Testis (tissue), 3 donors: Measurements from ENCODE around the gene ZNF740. TPM values are rescaled to one million over a fixed set of nuclear protein-coding genes. Genes with fewer than 3 reads are reported as not detected.
A peak's percentile ranks its signal among the peaks of the same experiment; 100 is the strongest.

Experiments used
- DNase-seq: peaks from one replicate; pipeline ENCODE4 v3.0.0-alpha.2; 2019
- H3K27ac ChIP-seq, 2 donors: fragments of 200-600 bp; sonication (generic); one replicate each; pipeline ENCODE4 v1.5.1; 2019
- H3K27me3 ChIP-seq: fragments of 200-600 bp; sonication (generic); one replicate; pipeline ENCODE4 v1.5.1; 2019
- H3K36me3 ChIP-seq: fragments of 200-600 bp; sonication (generic); one replicate; pipeline ENCODE4 v1.5.1; 2017; ENCODE audit warnings: low read depth; ENCODE audit errors: missing control alignments
- H3K4me1 ChIP-seq: fragments of 200-600 bp; sonication (generic); one replicate; pipeline ENCODE4 v1.5.1; 2019
- H3K4me3 ChIP-seq, 2 donors: fragments of 200-600 bp; sonication (generic); one replicate each; pipeline ENCODE4 v1.5.1; 2017 to 2019
- H3K9me3 ChIP-seq: fragments of 200-600 bp; sonication (generic); one replicate; pipeline ENCODE4 v1.5.1; 2017
- POLR2A ChIP-seq: fragments of 450-650 bp; IDR thresholded peaks from one replicate; pipeline ENCODE4 v1.6.1; 2017; ENCODE audit warnings: antibody characterized with exemption, mild to moderate bottlenecking, moderate library complexity
- WGBS, 2 donors: methylation state at CpG; one replicate each; pipeline ENCODE4 v1.1.5; 2018; 5-methylcytosine and 5-hydroxymethylcytosine counted together
- intact Hi-C: fragments of 100-400 bp; cut with DNase I; formaldehyde crosslinking; loops from one replicate; pipeline ENCODE4 v1.15.1; 2023; ENCODE audit warnings: low total_unique reads
- polyA plus RNA-seq: library from polyadenylated mRNA; stranded (reverse); fragments of 350-450 nt; fragmentation: Illumina TruSeq; extraction: RNeasy Lipid Tissue Mini Kit (QIAGEN cat#74804); gene quantifications from one replicate; pipeline ENCODE4 v1.2.3, GENCODE V29; 2014; ENCODE audit warnings: low read depth, low replicate concordance; ENCODE audit not compliant: insufficient read depth
- total RNA-seq, 2 donors: library from RNA; depleted of rRNA; stranded (reverse); fragments of >200 nt; gene quantifications; one replicate each; pipeline ENCODE4 v1.2.3, GENCODE V29; 2016
- TF ChIP-seq, protein P1 (sequence below), 3 experiments: fragments of 450-650 bp in 2 of 3; fragments of 200-600 bp in 1 of 3; sonication (generic) in 1 of 3; IDR thresholded peaks; one replicate each; pipeline ENCODE4 v1.5.1; 2016 to 2019; ENCODE audit warnings: antibody characterized with exemption in 3 of 3, mild to moderate bottlenecking in 2 of 3, moderate library complexity in 1 of 3

Gene ZNF740
- total and polyA plus RNA-seq, 3 donors from 2014 or later: 15.6 to 27.2 (median 19.8) TPM

DNA sequence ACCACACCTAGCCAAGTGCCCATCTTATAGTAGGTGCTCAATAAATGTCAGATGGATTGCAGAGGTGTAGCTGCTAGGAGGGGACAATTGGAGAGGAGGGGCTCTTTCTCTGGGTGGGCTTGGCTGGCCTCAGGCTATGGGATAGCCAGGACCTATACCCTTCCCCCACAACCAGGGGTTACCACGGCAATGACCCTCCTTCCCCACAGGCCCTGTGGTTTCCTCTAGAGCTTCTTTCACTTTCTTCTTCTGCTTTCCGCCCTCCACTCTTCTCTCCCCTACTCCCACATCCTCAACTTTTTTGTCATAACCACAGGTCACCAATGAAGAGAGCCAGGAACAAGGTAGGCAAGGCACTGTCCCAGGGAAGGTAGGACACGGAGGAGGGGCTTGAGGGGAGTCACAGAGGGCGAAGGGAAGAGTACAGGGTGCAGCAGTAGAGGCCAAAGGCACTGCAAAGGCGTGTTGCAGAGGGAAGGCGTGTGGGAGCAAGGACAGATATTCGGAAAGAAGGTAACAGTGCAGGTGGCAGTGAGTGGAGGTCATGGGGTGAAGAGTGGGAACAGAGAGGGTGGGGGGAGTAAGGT is 28.4 kb downstream of the ZNF740 start:
- no peak for DNase-seq
- H3K27ac ChIP-seq: no peak overlapping the region
- H3K27me3 ChIP-seq: no peaks in the 10 kb centered on the region

DNA sequence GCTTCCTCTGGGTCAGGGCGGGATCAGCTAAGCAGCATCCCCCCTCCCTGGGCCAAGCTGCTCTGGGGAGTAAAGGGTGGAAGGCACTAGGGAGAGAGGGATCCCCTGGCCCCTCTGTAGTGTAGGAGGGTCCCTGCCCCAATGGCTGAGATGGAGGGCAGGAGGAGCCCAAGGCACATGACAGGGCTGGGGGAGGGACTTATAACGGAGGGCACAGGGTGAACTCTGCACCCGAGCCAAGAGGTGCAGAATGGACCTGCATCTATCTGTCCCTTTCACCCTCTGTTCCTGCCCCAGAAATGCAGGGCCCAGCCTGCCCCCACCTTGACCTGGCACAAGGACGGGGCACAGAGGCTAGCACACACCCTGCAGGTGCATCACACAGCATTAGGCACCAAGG is 30.3 kb downstream of the ZNF740 start:
- no peaks in the 10 kb centered on the region for H3K36me3 ChIP-seq
- TF ChIP-seq POLR2A: no peak
- TF ChIP-seq, protein P1, sequence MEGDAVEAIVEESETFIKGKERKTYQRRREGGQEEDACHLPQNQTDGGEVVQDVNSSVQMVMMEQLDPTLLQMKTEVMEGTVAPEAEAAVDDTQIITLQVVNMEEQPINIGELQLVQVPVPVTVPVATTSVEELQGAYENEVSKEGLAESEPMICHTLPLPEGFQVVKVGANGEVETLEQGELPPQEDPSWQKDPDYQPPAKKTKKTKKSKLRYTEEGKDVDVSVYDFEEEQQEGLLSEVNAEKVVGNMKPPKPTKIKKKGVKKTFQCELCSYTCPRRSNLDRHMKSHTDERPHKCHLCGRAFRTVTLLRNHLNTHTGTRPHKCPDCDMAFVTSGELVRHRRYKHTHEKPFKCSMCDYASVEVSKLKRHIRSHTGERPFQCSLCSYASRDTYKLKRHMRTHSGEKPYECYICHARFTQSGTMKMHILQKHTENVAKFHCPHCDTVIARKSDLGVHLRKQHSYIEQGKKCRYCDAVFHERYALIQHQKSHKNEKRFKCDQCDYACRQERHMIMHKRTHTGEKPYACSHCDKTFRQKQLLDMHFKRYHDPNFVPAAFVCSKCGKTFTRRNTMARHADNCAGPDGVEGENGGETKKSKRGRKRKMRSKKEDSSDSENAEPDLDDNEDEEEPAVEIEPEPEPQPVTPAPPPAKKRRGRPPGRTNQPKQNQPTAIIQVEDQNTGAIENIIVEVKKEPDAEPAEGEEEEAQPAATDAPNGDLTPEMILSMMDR (IDR thresholded peaks at IDR 0.05): no peak
- intact Hi-C loops: loop anchor here (10.0 kb wide), 1 partner anchor 64 kb away; no protein-coding TSS in a partner anchor
- DNase-seq: no peak
- H3K9me3 ChIP-seq: no peaks in the 10 kb centered on the region
- no peak overlapping the region for H3K27ac ChIP-seq
- H3K4me3 ChIP-seq: no peak overlapping the region
- no peaks in the 10 kb centered on the region for H3K27me3 ChIP-seq
- peaks cover 4% of the 10 kb centered on the region for H3K4me1 ChIP-seq
- 84 to 92% methylated on average over 3 to 4 of the region's 4 CpGs for WGBS, 2 donors

More for the DNA sequence above, 28.4 kb downstream of the ZNF740 start:
- 62 to 63% methylated on average over 7 of the region's 7 CpGs for WGBS, 2 donors
- TF ChIP-seq, protein P1 (IDR thresholded peaks at IDR 0.05): no peak
- no peak for TF ChIP-seq POLR2A
- Histone ChIP-seq H3K9me3 (no peaks in the 10 kb centered on the region), H3K4me1 (peaks cover 4% of the 10 kb centered on the region), H3K4me3 (no peak overlapping the region), H3K36me3 (no peaks in the 10 kb centered on the region)
- intact Hi-C loops: no loop called here

DNA sequence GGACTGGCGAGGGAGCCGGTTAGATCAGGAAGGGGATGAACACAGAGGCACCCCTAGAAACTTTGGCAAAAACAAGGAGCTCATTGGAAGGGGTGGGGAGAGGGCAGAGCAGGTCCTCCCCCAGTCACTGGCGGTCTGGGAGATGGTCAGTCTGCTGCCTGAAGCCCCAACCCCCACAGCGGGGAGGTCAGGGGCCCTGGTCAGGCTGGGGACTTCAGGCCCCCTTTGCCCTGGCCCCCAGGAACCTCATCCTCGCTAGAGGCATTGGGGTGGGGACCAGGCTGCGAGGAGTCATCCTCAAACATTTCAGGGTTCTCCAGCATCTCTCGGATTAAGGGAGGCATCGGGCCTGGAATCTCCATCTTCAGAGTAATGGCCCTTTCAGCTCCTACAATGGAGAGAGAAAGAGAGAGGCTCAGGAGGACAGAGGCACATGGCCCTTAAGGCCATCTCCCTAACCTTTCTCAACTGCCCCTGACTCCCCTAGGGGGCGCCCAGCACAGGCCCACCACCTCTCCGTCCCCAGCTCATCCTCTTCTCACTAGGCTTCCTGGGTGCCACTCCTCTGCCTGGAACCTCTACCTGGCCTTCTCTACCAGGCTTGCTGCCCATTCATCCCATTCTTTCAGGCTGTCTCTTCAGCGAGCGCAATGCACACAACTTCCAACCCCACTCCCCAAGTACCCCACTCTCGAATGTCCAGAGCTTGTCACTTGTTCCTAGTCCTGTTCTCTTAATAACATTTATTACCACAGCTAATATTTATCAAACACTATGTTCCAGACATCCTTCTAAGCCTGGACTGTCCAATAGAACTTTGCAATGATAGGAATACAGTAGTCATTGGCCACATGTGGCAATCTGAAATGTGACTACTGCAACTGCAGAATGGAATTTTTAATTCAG is 31.2 kb downstream of the ZNF740 start:
- intact Hi-C loops: loop anchor here (10.0 kb wide), 1 partner anchor 63 kb away; no protein-coding TSS in a partner anchor
- Histone ChIP-seq H3K9me3 (no peaks in the 10 kb centered on the region), H3K4me3 (no peak overlapping the region), H3K27ac (no peak overlapping the region), H3K4me1 (peaks cover 4% of the 10 kb centered on the region), H3K27me3 (no peaks in the 10 kb centered on the region), H3K36me3 (no peaks in the 10 kb centered on the region)
- no peak for DNase-seq
- WGBS, 2 donors: 91 to 92% methylated on average over 12 to 13 of the region's 13 CpGs
- TF ChIP-seq, protein P1 (IDR thresholded peaks at IDR 0.05): peak in 1 of 3 experiments; percentile 21
- TF ChIP-seq POLR2A: no peak

DNA sequence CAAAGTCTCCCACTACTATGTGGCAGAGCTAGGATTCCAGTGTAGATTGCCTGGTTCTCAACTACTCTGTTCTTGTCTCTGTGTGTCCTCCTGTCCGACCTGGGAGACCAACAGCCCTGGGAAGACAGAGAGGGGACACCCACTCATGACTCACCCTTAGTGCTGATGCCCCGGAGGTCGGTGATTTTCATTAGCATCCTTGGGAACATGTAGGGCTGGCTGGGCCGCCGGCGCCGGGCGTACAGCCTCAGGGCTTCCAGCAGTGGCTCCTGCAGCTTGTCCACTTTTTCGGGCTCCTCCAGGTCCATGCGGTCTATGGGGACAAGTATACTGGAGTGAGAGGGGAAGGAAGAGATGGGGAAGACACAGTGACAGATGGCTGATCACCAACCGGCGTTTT is 32.4 kb downstream of the ZNF740 start:
- Histone ChIP-seq H3K9me3 (no peaks in the 10 kb centered on the region), H3K4me1 (peaks cover 8% of the 10 kb centered on the region), H3K36me3 (no peaks in the 10 kb centered on the region), H3K27me3 (no peaks in the 10 kb centered on the region), H3K4me3 (no peak overlapping the region), H3K27ac (no peak overlapping the region)
- intact Hi-C loops: loop anchor here (10.0 kb wide), 1 partner anchor 62 kb away; no protein-coding TSS in a partner anchor
- no peak for TF ChIP-seq POLR2A
- TF ChIP-seq, protein P1 (IDR thresholded peaks at IDR 0.05): no peak
- WGBS, 2 donors: 62 to 69% methylated on average over 12 of the region's 12 CpGs
- no peak for DNase-seq
